GM12878 (cell line): ENCODE results near the gene DTNBP1. TPM values are rescaled to one million over a fixed set of nuclear protein-coding genes. Genes with fewer than 3 reads are reported as not detected.

Experiments used
- ATAC-seq: fragments of 200-7000 bp; cut with Tn5 transposase; 3 replicates; pipeline ENCODE4 v1.9.1; 2020; ENCODE audit warnings: mild to moderate bottlenecking, moderate library complexity
- BruUV-seq: library from RNA; stranded (reverse); fragments of 400-500 nt; replicated peaks from 2 replicates; lab custom pipeline; 2021; lab: Mats Ljungman, UMichigan
- CTCF ChIA-PET: fragments of 300-600 bp; sonication (Branson Sonifier 250); formaldehyde crosslinking; extraction: SDS; loops from one replicate; lab custom pipeline; 2021; ENCODE audit warnings: inconsistent platforms; lab: Yijun Ruan, JAX
- POLR2A ChIA-PET: fragments of 350-600 bp; formaldehyde crosslinking; extraction: SDS; loops from one replicate; lab custom pipeline; 2021; ENCODE audit warnings: inconsistent platforms; lab: Charles Lee
- RAD21 ChIA-PET: fragments of 300-600 bp; sonication (Branson Sonifier 250); formaldehyde crosslinking; loops from one replicate; lab custom pipeline; 2023; ENCODE audit warnings: antibody characterized with exemption; ENCODE audit not compliant: unreplicated experiment; lab: Charles Lee
- SMC1A ChIA-PET: fragments of 300-600 bp; sonication (Branson Sonifier 250); formaldehyde crosslinking; loops from one replicate; lab custom pipeline; 2023; ENCODE audit not compliant: unreplicated experiment, uncharacterized antibody; lab: Charles Lee
- DNase-seq: peaks from one replicate; pipeline ENCODE4 v3.0.0-alpha.2; 2011; ENCODE audit warnings: low read depth, low spot score
- FAIRE-seq: peaks from 3 replicates; lab custom pipeline; 2011; peaks lifted over from hg19 to GRCh38; lab: Jason Lieb, UNC
- H2AFZ ChIP-seq: 2 replicates; pipeline ENCODE4 v1.6.0; 2011; ENCODE audit warnings: low read depth, low read length, control low read depth; ENCODE audit not compliant: control insufficient read depth
- H3K27ac ChIP-seq: 2 replicates; pipeline ENCODE4 v1.5.1; 2011; ENCODE audit warnings: control low read depth; ENCODE audit not compliant: control insufficient read depth, insufficient read depth
- H3K27me3 ChIP-seq, 2 experiments: replicated peaks in 1 of 2; 2 replicates each; pipeline versions ENCODE4 v1.6.0 to v1.6.1; 2011; ENCODE audit warnings: low read length in 1 of 2; ENCODE audit not compliant: control insufficient read depth in 2 of 2, insufficient read depth in 2 of 2
- H3K36me3 ChIP-seq, 2 experiments: 2 replicates each; pipeline ENCODE4 v1.5.1; 2011; ENCODE audit warnings: low read length in 1 of 2; ENCODE audit not compliant: control insufficient read depth in 2 of 2, insufficient read depth in 2 of 2
- H3K4me1 ChIP-seq: 2 replicates; pipeline ENCODE4 v1.6.1; 2011; ENCODE audit warnings: mild to moderate bottlenecking, low read length, moderate library complexity, mixed read lengths; ENCODE audit not compliant: control insufficient read depth, insufficient read depth
- H3K4me2 ChIP-seq: 2 replicates; pipeline ENCODE4 v1.6.0; 2011; ENCODE audit warnings: control low read depth; ENCODE audit not compliant: control insufficient read depth, insufficient read depth
- H3K4me3 ChIP-seq: fragments of 200-600 bp; sonication (generic); 2 replicates; pipeline ENCODE4 v1.5.1; 2016
- H3K79me2 ChIP-seq: 2 replicates; pipeline ENCODE4 v1.6.0; 2011; ENCODE audit warnings: low read length; ENCODE audit not compliant: control insufficient read depth, insufficient read depth
- H3K9ac ChIP-seq: 2 replicates; pipeline ENCODE4 v1.8.0; 2011; ENCODE audit warnings: low read length, control low read depth, mixed read lengths; ENCODE audit not compliant: control insufficient read depth, insufficient read depth
- H3K9me3 ChIP-seq: replicated peaks from 3 replicates; pipeline ENCODE4 v1.5.1; 2011; ENCODE audit warnings: mild to moderate bottlenecking, low read length; ENCODE audit not compliant: control insufficient read depth, insufficient read depth
- H4K20me1 ChIP-seq: 2 replicates; pipeline ENCODE4 v1.6.0; 2011; ENCODE audit not compliant: control insufficient read depth, insufficient read depth
- CBX3 ChIP-seq: fragments of 200-600 bp; sonication (generic); IDR thresholded peaks from 2 replicates; pipeline ENCODE4 v1.6.1; 2016; ENCODE audit warnings: low read depth, borderline replicate concordance
- NR2F1 ChIP-seq: fragments of 450-650 bp; conservative IDR thresholded peaks from 2 replicates; pipeline ENCODE4 v1.6.1; 2017; ENCODE audit warnings: mild to moderate bottlenecking
- POLR2AphosphoS2 ChIP-seq: IDR thresholded peaks from 2 replicates; pipeline ENCODE4 v1.6.1; 2011; ENCODE audit warnings: low read depth, mild to moderate bottlenecking, low read length, improper control_type of control experiment, moderate library complexity
- RUNX3 ChIP-seq: IDR thresholded peaks from 2 replicates; pipeline ENCODE4 v1.6.1; 2012; ENCODE audit warnings: low read length, inconsistent platforms
- ZBTB33 ChIP-seq: fragments of 450-650 bp; IDR thresholded peaks from 2 replicates; pipeline ENCODE4 v1.6.1; 2017; ENCODE audit warnings: mild to moderate bottlenecking
- ZNF24 ChIP-seq: fragments of 450-650 bp; IDR thresholded peaks from 2 replicates; pipeline ENCODE4 v1.6.1; 2017; ENCODE audit warnings: antibody characterized with exemption, mild to moderate bottlenecking
- ZNF384 ChIP-seq: IDR thresholded peaks from 2 replicates; pipeline ENCODE4 v1.6.1; 2012; ENCODE audit warnings: low read depth, mild to moderate bottlenecking, low read length, improper control_type of control experiment, borderline replicate concordance
- WGBS: methylation state at CpG from one replicate; pipeline ENCODE4 v1.1.6; 2016; ENCODE audit warnings: low lambda C conversion rate; ENCODE audit not compliant: insufficient replicate concordance, insufficient coverage; ENCODE audit errors: missing lambda C conversion rate; 5-methylcytosine and 5-hydroxymethylcytosine counted together
- in situ Hi-C: fragments of 300-500 bp; cut with MboI; formaldehyde crosslinking; loops from 9 replicates; pipeline ENCODE4 v1.14.3; 2018; ENCODE audit warnings: mixed read lengths
- intact Hi-C: fragments of 100-400 bp; cut with micrococcal nuclease; formaldehyde crosslinking; loops from one replicate; pipeline ENCODE4 v1.14.2; 2022; ENCODE audit not compliant: unreplicated experiment
- polyA plus RNA-seq, 11 experiments: library from polyadenylated mRNA; depleted of rRNA in 4 of 11; unstranded in 6 of 11; stranded (reverse) in 5 of 11; fragments of >200 nt; fragmentation: Nextera tagmentation in 4 of 11; fragmentation: Illumina TruSeq in 1 of 11; extraction: Ambion mirVana in 4 of 11; extraction: Trizol in 1 of 11; gene quantifications; 1 replicate in 1 of 11; 2 replicates in 10 of 11; pipeline versions ENCODE4 v1.2.1 to v1.2.3, GENCODE V29; 2011 to 2016; ENCODE audit warnings: inconsistent platforms in 2 of 11, missing spikeins in 2 of 11, low read depth in 1 of 11
- total RNA-seq, 4 experiments: library from RNA; depleted of rRNA in 3 of 4; stranded (reverse); fragments of >200 nt in 3 of 4; fragmentation: Illumina TruSeq in 1 of 4; extraction: Trizol in 1 of 4; gene quantifications; 2 replicates each; pipeline versions ENCODE4 v1.2.1 to v1.2.3, GENCODE V29; 2013 to 2021

The DTNBP1 gene
- total and polyA plus RNA-seq, 10 of the 15 experiments (the other 5 are each of a cell fraction or from before 2014, with no cell fraction given): 7.1 to 40.3 (median 20.1) TPM

- WGBS: 95% methylated on average over 11 of the region's 11 CpGs
- FAIRE-seq (no peak), ATAC-seq (no peak), DNase-seq (no peak)
- Histone ChIP-seq H3K36me3 (peaks cover 23 to 39% of the 10 kb centered on the region in 2 experiments), H3K9me3 (no peaks in the 10 kb centered on the region), H3K79me2 (no peaks in the 10 kb centered on the region), H2AFZ (no peak overlapping the region), H4K20me1 (no peaks in the 10 kb centered on the region), H3K4me3 (no peak overlapping the region), H3K27me3 (no peaks in the 10 kb centered on the region), H3K27ac (no peak overlapping the region), H3K4me2 (no peak overlapping the region), H3K9ac (no peak overlapping the region), H3K4me1 (no peaks in the 10 kb centered on the region)
- no TSS peak for BruUV-seq
- SMC1A ChIA-PET: no interaction called here
- RAD21 ChIA-PET: no interaction called here
- intact Hi-C loops: no loop called here
- POLR2A ChIA-PET: no interaction called here
- in situ Hi-C loops: no loop called here
- CTCF ChIA-PET: no interaction called here
- TF ChIP-seq RUNX3 (no peak), POLR2AphosphoS2 (no peak), ZBTB33 (no peak), CBX3 (no peak), ZNF384 (no peak), NR2F1 (no peak), ZNF24 (no peak)
Measured at GRCh38 chr6:15517600-15517999, 145.2 kb downstream of the DTNBP1 start.
